Motor neuron (in vitro differentiated cells): Measurements from ENCODE around the gene MYRF. TPM values are rescaled to one million over a fixed set of nuclear protein-coding genes. Genes with fewer than 3 reads are reported as not detected.

Experiments
- ATAC-seq, 8 experiments: fragments of 200-7000 bp; cut with Tn5 transposase; replicated peaks in 6 of 8; 2 replicates each; pipeline ENCODE4 v1.8.0; 2021; ENCODE audit warnings: mild to moderate bottlenecking in 8 of 8, moderate library complexity in 8 of 8
- H3K27ac ChIP-seq, 2 donors: fragments of 250-450 bp; sonication (Bioruptor Pico); 2 replicates each; pipeline ENCODE4 v1.9.0; 2021; ENCODE audit warnings: antibody characterized with exemption in 2 of 2, mild to moderate bottlenecking in 2 of 2, moderate library complexity in 1 of 2
- H3K4me1 ChIP-seq, 2 donors: fragments of 250-450 bp; sonication (Bioruptor Pico); replicated peaks in 1 of 2; 2 replicates each; pipeline ENCODE4 v1.6.1; 2021; ENCODE audit warnings: antibody characterized with exemption in 2 of 2, mild to moderate bottlenecking in 2 of 2, moderate library complexity in 1 of 2
- H3K4me3 ChIP-seq, 5 donors: fragments of 250-450 bp; sonication (Bioruptor Pico); 2 replicates each; pipeline ENCODE4 v1.9.0; 2021; ENCODE audit warnings: antibody characterized with exemption in 5 of 5, mild to moderate bottlenecking in 5 of 5, moderate library complexity in 4 of 5
- WGBS, 10 experiments: fragments of 450-650 bp; shearing (Covaris generic); methylation state at CpG; one replicate each; pipeline ENCODE4 v1.0.0; 2022; 5-methylcytosine and 5-hydroxymethylcytosine counted together
- in situ Hi-C, 9 experiments: fragments of 400-800 bp; cut with MboI; loops; one replicate each; pipeline ENCODE4 v1.15.0; 2021; ENCODE audit warnings: low sequenced_read_pairs in 9 of 9, low pct_unique_long_range_greater_than_20kb in 2 of 9; ENCODE audit not compliant: unreplicated experiment in 9 of 9
- total RNA-seq, 8 experiments: library from RNA; unstranded; fragments of 300-600 nt; gene quantifications; 2 replicates each; pipeline versions ENCODE4 v1.2.3 to v1.2.4, GENCODE V29; 2022

The MYRF gene
- total RNA-seq, 8 experiments from 2014 or later, result 0.92 to 4.0 (median 2.3) TPM

GRCh38 chr11:61756452-61757212 is 4.2 kb downstream of the MYRF start:
- peaks cover 0 to 36% of the 10 kb centered on the region in 2 donors for H3K4me1 ChIP-seq
- WGBS, 10 experiments, result 33 to 100% (median 77%) methylated on average over 1 to 3 of the region's 9 CpGs; no CpG with 5 or more reads in 6 of the 10 experiments
- in situ Hi-C loops, result no loop called here
- peak in 4 of 8 experiments; percentile 16 to 40 (median 24) for ATAC-seq
- no peak overlapping the region for H3K27ac ChIP-seq
- no peak overlapping the region for H3K4me3 ChIP-seq

DNA sequence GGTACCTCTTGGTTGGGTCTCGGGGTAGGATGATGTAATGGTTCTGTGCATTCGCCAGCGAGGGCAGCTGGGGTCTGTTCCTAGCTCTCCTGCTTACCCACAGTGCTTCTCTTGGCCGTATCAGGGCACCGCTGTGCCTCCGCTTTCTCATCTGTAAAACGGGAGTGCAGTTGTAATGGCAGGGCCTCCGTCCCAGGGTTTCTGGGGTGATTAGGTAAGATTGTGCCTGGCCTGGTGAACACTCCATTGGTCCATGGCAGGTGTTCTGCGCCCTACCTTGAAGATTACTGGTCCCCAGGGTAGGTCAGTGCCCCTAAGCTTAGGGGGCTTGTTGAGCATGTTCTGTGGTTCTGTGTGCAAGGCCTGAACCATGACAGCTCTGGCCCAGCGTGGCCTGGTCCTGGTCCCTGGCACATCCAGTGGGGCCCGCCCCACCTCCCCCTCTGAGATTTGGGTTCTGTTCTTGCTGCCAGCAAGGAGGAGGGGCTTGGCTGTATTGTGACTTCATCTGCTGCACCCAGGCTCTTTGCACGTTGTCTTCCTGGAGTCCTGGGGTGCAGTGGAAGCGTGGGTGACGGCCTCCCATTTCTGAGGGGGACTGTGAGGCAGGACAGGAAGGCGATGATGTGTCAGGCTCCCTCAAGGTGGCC is 4.9 kb downstream of the MYRF start:
- H3K4me1 ChIP-seq, result peaks cover 0 to 37% of the 10 kb centered on the region in 2 donors
- no peak overlapping the region for H3K27ac ChIP-seq
- in situ Hi-C loops, result no loop called here
- no peak for ATAC-seq
- H3K4me3 ChIP-seq, result no peak overlapping the region
- WGBS, 10 experiments, result 60 to 100% (median 90%) methylated on average over 1 to 6 of the region's 15 CpGs; no CpG with 5 or more reads in 3 of the 10 experiments

GRCh38 chr11:61760946-61761345 is 8.5 kb downstream of the MYRF start:
- H3K4me3 ChIP-seq, result no peak overlapping the region
- no CpG with 5 or more reads among the region's 13 CpGs for WGBS, 10 experiments
- no peak overlapping the region for H3K27ac ChIP-seq
- in situ Hi-C loops, result no loop called here
- no peak for ATAC-seq
- peaks cover 17 to 47% of the 10 kb centered on the region in 2 donors for H3K4me1 ChIP-seq

- in situ Hi-C loops, result no loop called here
- Histone ChIP-seq H3K4me1 (peaks cover 18 to 44% of the 10 kb centered on the region in 2 donors), H3K4me3 (no peak overlapping the region), H3K27ac (no peak overlapping the region)
- 20 to 100% (median 84%) methylated on average over 1 to 4 of the region's 11 CpGs; no CpG with 5 or more reads in 4 of the 10 experiments for WGBS, 10 experiments
- ATAC-seq, result peak in 4 of 8 experiments; percentile 3 to 77 (median 51)
Observed at GRCh38 chr11:61761440-61762222, 9.2 kb downstream of the MYRF start.

DNA sequence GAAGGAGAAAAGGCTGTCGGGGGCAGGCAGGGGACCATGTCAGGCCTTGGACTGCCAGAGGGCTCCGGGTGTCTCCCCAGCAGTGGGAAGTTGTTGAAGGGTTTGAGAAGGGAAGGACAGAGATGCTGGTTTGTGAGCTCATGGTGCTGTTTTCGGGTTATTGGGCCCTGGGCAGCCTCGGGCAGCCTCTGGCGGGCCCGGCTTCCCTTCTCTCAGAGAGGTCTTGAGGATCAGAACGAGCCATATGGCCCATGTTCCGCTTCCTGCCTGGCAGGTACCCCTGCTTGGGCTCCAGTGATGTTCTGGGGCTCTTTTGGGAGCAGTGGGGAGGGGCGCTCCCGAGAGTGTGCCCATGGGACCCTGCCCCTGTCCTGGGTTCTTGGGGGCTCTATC is 9.8 kb downstream of the MYRF start:
- in situ Hi-C loops, result no loop called here
- no peak overlapping the region for H3K4me3 ChIP-seq
- ATAC-seq, result no peak
- peaks cover 18 to 40% of the 10 kb centered on the region in 2 donors for H3K4me1 ChIP-seq
- no peak overlapping the region for H3K27ac ChIP-seq
- 76 to 89% methylated on average over 3 to 5 of the region's 10 CpGs; no CpG with 5 or more reads in 8 of the 10 experiments for WGBS, 10 experiments

DNA sequence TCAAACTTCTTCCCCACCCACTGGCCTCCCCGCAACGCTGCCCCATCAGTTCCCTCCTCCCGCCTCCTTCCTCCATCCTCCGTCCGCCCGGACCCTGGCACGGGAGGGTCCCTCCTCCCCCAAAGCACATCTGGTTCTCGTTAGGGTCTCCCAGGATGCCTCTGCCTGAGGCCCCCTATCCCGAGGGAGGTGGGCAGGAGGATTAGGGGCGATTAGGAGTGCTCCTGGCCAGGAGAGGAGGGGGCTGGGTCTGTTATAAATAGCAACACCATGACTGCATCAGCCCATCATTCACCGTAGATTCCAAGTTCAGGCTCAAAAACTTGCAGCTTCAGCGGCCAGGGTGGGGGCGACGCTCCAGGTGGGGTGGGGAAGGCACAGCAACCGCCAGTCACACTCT is 10.4 kb downstream of the MYRF start:
- ATAC-seq, result peak in 6 of 8 experiments; percentile 11 to 56 (median 42)
- H3K4me1 ChIP-seq, result peaks cover 18 to 40% of the 10 kb centered on the region in 2 donors
- in situ Hi-C loops, result no loop called here
- 0 to 40% methylated on average over 1 of the region's 15 CpGs; no CpG with 5 or more reads in 8 of the 10 experiments for WGBS, 10 experiments
- H3K4me3 ChIP-seq, result no peak overlapping the region
- peak overlapping the region in 1 of 2 donors; percentile 30 for H3K27ac ChIP-seq

DNA sequence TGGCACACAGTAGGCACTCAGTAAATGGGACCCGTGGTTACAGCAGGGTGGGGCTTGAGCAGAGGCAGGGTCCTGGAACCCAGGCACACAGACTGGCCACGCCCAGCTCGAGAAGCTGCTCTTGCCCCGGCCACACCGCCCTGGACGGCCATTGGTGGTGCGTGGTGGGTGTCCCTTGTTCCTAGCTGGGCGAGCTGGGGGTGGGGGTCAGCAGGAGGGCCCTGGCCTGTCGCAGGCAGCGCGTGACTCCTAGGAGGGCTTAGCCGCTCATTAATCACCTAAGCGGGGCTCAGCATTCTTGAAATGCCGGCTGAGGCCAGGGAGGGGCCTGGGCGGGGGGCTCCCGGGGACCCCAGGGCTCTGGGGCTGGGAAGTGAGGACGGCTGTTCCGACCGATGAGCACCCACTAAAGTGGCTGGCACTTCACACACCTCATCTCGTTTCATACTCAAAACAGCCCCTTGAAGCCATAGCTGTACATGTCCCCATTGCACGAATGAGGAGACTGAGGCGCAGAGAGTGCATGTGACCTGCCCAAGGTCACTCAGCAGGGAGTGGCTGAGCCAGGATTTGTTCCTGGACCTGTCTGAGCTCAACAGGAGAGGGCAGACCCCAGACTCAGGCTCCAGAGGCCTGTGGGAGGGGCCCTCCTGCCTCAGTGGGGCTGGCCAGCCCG is 11.6 kb downstream of the MYRF start:
- Histone ChIP-seq H3K27ac (no peak overlapping the region), H3K4me1 (peaks cover 18 to 40% of the 10 kb centered on the region in 2 donors), H3K4me3 (no peak overlapping the region)
- no peak for ATAC-seq
- in situ Hi-C loops, result no loop called here
- 20% methylated on average over 1 of the region's 23 CpGs; no CpG with 5 or more reads in 9 of the 10 experiments for WGBS, 10 experiments

- H3K4me1 ChIP-seq, result peaks cover 18 to 45% of the 10 kb centered on the region in 2 donors
- peak in 3 of 8 experiments; percentile 11 to 34 (median 21) for ATAC-seq
- no peak overlapping the region for H3K4me3 ChIP-seq
- peak overlapping the region in 1 of 2 donors; percentile 18 for H3K27ac ChIP-seq
- 40 to 80% (median 68%) methylated on average over 1 to 5 of the region's 22 CpGs; no CpG with 5 or more reads in 6 of the 10 experiments for WGBS, 10 experiments
- in situ Hi-C loops, result no loop called here
Observed at GRCh38 chr11:61764606-61765260, 12.3 kb downstream of the MYRF start.

DNA sequence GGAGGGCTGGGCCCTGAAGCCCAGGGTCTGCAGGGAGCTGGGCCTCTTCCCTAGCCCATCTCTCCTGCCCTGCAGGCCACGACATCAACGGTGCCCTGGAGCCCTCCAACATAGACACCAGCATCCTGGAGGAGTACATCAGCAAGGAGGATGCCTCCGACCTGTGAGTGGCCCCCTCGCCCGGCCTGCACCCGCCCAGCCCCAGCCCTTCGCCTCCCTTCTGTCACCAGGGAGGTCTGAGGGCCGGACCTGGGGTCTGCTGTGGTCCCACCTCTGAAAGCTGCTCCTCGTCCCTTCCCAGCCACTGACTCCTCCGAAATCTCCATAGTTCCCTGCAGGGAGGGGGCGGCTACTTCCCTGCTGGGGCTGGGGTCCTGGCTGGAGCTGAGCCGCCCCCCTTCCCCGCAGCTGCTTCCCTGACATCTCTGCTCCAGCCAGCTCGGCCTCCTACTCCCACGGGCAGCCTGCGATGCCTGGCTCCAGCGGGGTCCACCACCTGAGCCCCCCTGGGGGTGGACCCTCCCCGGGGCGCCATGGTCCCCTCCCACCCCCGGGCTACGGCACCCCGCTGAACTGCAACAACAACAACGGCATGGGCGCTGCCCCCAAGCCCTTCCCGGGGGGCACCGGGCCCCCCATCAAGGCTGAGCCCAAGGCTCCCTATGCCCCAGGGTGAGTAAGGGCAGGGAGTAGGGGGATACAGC is 13.3 kb downstream of the MYRF start:
- no peak overlapping the region for H3K4me3 ChIP-seq
- in situ Hi-C loops, result no loop called here
- peak overlapping the region in 1 of 2 donors; percentile 53 for H3K27ac ChIP-seq
- no CpG with 5 or more reads among the region's 26 CpGs for WGBS, 10 experiments
- H3K4me1 ChIP-seq, result peaks cover 18 to 47% of the 10 kb centered on the region in 2 donors
- ATAC-seq, result peak in 4 of 8 experiments; percentile 5 to 28 (median 13)

- Histone ChIP-seq H3K27ac (no peak overlapping the region), H3K4me3 (no peak overlapping the region), H3K4me1 (peaks cover 18 to 40% of the 10 kb centered on the region in 2 donors)
- in situ Hi-C loops, result no loop called here
- ATAC-seq, result peak in 1 of 8 experiments; percentile 5
- 40 to 80% (median 66%) methylated on average over 1 to 3 of the region's 13 CpGs; no CpG with 5 or more reads in 6 of the 10 experiments for WGBS, 10 experiments
Observed at GRCh38 chr11:61766353-61766841, 14.0 kb downstream of the MYRF start.

GRCh38 chr11:61768376-61769076 is 16.1 kb downstream of the MYRF start:
- Histone ChIP-seq H3K27ac (no peak overlapping the region), H3K4me3 (no peak overlapping the region), H3K4me1 (peaks cover 22 to 46% of the 10 kb centered on the region in 2 donors)
- ATAC-seq, result no peak
- 42 to 100% (median 62%) methylated on average over 1 to 3 of the region's 11 CpGs; no CpG with 5 or more reads in 4 of the 10 experiments for WGBS, 10 experiments
- in situ Hi-C loops, result no loop called here
